Measurements from ENCODE around the gene ARHGAP22. TPM values are rescaled to one million over a fixed set of nuclear protein-coding genes. Genes with fewer than 3 reads are reported as not detected.

Gene ARHGAP22
- total RNA-seq, 2 donors from 2014 or later, result 4.4 to 8.6 TPM

DNA sequence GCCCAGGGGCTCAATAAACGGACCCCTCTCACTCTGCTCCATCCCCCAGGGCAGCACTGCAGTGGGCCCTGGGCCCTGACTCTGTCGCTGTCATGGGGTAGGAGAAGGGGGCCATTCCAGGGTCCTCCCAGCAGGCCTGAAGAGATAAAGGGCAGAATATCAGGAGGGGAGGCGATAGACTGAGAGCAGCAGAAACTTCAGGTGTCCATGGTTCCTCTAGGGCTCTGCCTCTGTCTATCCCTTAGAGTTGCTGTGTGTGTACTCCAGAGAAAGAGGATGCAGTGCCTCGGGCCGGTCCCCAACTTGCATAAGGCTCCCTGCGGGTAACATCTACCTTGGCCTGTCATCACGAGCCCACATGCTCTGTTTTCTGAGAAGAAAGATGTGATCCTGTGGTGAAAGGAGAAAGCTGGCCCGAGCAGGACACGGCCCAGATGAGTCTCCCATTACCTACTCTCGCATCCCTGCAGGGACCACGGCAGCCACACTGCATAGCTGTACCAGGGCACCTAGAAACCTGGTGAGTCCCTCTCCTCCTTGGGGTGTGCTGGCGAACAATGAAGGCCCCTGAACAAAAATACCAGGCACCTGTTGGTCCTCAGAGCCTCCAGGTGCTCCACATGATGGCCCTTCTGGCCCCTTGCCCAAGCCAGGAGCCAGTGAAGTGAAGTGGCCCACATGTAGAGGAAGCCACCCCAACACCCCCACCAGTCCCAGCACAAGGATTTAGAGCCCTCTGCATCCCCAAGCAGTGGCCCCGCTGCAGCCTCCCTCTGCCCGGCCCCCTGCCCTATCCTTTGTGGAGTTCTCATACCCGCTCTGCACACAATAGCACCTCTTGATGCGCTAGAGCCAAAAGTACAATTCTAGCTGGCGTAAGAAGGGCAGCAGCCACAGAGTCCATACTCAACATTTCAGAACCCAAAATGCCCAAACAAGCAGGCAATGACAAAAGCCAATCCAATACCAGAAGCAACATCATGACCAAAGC is 106.8 kb downstream of the ARHGAP22 start:
- Histone ChIP-seq H3K36me3 (no peaks in the 10 kb centered on the region), H3K9me3 (no peaks in the 10 kb centered on the region), H3K27me3 (replicated peaks; ENCODE audit: insufficient read depth) (no peaks in the 10 kb centered on the region), H3K4me1 (replicated peaks) (no peaks in the 10 kb centered on the region), H3K27ac (no peak overlapping the region), H3K4me3 (no peak overlapping the region)
- DNase-seq (ENCODE audit: low spot score), result no peak
- TF ChIP-seq POLR2A (IDR thresholded peaks at IDR 0.05), result no peak
- TF ChIP-seq, protein P1, sequence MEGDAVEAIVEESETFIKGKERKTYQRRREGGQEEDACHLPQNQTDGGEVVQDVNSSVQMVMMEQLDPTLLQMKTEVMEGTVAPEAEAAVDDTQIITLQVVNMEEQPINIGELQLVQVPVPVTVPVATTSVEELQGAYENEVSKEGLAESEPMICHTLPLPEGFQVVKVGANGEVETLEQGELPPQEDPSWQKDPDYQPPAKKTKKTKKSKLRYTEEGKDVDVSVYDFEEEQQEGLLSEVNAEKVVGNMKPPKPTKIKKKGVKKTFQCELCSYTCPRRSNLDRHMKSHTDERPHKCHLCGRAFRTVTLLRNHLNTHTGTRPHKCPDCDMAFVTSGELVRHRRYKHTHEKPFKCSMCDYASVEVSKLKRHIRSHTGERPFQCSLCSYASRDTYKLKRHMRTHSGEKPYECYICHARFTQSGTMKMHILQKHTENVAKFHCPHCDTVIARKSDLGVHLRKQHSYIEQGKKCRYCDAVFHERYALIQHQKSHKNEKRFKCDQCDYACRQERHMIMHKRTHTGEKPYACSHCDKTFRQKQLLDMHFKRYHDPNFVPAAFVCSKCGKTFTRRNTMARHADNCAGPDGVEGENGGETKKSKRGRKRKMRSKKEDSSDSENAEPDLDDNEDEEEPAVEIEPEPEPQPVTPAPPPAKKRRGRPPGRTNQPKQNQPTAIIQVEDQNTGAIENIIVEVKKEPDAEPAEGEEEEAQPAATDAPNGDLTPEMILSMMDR (IDR thresholded peaks at IDR 0.05), result no peak
- WGBS, result 92% methylated on average over 17 of the region's 17 CpGs
- intact Hi-C loops (cut with DNase I), result no loop called here

DNA sequence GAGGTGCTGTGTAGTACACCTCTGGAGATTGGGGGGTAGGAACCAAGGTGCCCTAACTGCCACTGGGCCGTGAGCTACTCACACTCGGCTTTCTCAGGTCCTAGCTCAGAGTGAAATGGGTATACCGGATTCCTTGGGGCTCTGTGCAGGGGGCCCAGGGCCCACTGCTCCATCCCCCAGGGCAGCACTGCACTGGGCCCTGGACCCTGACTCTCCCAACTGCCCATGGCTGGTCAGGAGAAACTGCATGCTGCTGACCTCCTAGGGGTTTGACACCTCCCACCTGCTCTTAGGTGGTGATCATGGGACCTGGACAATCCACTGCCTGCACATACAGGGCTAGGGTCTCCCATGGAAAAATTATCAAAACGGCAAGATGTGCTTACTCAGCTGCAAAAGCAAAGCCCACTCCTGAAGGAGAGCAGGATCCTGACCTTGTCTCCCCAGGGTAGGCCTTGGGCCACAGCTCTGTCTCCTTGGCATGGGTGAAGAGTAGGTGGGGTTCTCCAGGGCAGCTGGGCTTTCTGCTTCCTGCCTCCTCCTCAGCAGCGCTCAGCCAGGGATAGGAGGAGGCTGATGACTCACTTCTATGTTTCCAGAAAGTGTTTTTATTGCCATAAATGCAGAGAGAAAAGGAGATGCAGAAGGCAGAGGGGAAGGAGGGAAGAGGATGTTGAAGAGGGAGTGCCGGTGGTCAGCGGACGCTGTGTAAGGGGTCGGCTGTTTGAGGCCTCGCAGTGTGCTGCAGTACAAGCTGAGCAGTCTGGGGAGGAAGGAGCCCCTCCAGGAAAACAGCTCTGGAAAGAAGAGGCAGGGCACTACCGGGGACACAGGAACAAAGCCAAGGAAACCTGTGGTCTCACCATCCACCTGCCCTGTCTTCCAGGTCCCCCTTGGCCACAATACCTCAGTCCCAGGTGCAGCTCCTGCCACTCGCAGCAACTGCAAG is 107.8 kb downstream of the ARHGAP22 start:
- DNase-seq (ENCODE audit: low spot score), result peak; percentile 1
- Histone ChIP-seq H3K27me3 (replicated peaks; ENCODE audit: insufficient read depth) (no peaks in the 10 kb centered on the region), H3K36me3 (no peaks in the 10 kb centered on the region), H3K4me3 (no peak overlapping the region), H3K27ac (no peak overlapping the region), H3K9me3 (no peaks in the 10 kb centered on the region), H3K4me1 (replicated peaks) (no peaks in the 10 kb centered on the region)
- WGBS, result 61% methylated on average over 12 of the region's 12 CpGs
- TF ChIP-seq, protein P1 (IDR thresholded peaks at IDR 0.05), result no peak
- no peak for TF ChIP-seq POLR2AphosphoS5 (IDR thresholded peaks at IDR 0.05)
- no peak for TF ChIP-seq POLR2A (IDR thresholded peaks at IDR 0.05)
- intact Hi-C loops (cut with DNase I), result no loop called here

DNA sequence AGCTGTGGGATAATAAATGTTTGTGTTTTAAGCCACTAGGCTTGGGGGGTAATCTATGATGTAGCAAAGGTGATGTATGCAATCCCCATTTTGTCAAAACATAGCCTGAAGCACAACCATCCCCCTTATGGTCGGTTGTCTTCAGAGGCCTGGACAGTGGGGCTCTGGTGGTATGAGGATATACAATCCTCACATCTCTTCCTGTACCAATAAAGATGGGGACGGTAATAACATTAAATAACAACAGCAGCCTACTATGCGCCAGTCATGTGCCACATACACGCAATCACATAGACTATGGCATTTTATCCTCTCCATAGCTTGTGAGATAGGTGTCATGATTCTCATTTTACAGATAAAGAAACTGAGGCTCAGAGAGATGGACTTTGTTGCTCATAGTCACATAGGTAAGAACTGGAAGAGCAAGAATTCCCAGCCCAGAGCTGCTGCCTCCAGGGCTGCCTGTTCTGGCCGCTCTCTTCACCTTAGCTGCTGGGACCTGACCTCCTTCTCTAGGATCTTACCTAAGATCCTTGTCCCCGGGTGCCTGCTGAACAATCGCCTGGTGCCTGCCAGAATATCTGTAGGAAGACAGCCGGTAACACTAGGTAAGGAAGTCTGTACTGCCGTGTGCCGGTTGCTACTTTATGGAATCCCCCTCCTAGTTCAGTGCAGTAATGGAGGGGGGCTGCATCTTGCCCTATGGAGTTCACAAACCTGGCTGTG is 108.6 kb downstream of the ARHGAP22 start:
- intact Hi-C loops (cut with DNase I), result no loop called here
- peak; percentile 2 for DNase-seq (ENCODE audit: low spot score)
- Histone ChIP-seq H3K4me3 (no peak overlapping the region), H3K9me3 (no peaks in the 10 kb centered on the region), H3K36me3 (no peaks in the 10 kb centered on the region), H3K27ac (no peak overlapping the region), H3K27me3 (replicated peaks; ENCODE audit: insufficient read depth) (no peaks in the 10 kb centered on the region), H3K4me1 (replicated peaks) (no peaks in the 10 kb centered on the region)
- TF ChIP-seq POLR2AphosphoS5 (IDR thresholded peaks at IDR 0.05) (no peak), POLR2A (IDR thresholded peaks at IDR 0.05) (no peak)
- TF ChIP-seq, protein P1 (IDR thresholded peaks at IDR 0.05), result no peak
- WGBS, result 72% methylated on average over 10 of the region's 10 CpGs

DNA sequence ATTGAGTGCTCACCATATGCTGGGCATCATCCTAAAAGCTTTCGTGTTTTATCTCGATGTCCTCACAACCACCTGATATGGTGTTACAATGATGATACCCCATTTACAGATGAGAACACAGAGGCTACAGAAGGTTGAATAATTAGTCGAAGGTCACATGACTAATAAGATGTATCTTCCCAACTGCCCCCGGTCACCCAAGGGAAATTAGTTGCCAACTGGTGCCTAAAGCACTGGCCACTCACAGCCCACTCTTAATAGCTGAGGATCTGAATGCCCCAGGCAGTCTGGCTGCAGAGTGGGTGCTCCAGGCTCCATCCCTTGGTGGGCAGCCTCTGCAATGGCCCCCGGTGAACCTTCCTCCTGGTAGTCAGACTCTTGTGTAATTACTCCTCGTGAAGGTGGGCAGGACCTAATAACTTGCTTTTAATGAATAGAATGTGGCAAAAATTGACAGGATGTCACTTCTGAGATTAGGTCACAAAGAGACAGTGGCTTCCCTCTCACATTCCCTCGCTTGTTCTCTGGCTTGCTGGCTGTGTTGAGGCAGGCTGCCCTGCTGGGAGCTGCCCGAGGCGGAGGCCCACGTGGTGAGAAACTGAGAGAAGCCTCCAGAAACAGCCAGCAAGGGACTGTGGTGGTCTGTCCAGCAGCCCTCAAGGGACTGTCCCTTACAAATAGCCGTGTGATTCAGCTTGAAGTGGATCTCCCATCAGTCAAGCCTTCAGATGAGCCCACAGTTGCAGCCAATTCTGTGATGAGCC is 109.4 kb downstream of the ARHGAP22 start:
- 83% methylated on average over 11 of the region's 11 CpGs for WGBS
- no peak overlapping the region for H3K4me3 ChIP-seq
- intact Hi-C loops (cut with DNase I), result no loop called here

More for the DNA sequence above, 109.4 kb downstream of the ARHGAP22 start:
- no peaks in the 10 kb centered on the region for H3K9me3 ChIP-seq
- H3K27me3 ChIP-seq (replicated peaks; ENCODE audit: insufficient read depth), result no peaks in the 10 kb centered on the region
- H3K36me3 ChIP-seq, result no peaks in the 10 kb centered on the region
- peak; percentile 3 for DNase-seq (ENCODE audit: low spot score)
- H3K4me1 ChIP-seq (replicated peaks), result no peaks in the 10 kb centered on the region
- H3K27ac ChIP-seq, result no peak overlapping the region
- TF ChIP-seq POLR2A (IDR thresholded peaks at IDR 0.05) (no peak), POLR2AphosphoS5 (IDR thresholded peaks at IDR 0.05) (no peak)
- TF ChIP-seq, protein P1 (IDR thresholded peaks at IDR 0.05), result no peak
